HEK293T (cell line): ENCODE measurements around the gene CACNA1S.

Experiments used
- ARNT ChIP-seq: fragments of 450-650 bp; IDR thresholded peaks from 2 replicates; pipeline ENCODE4 v1.6.1; 2017; ENCODE audit warnings: mild to moderate bottlenecking
- FOXM1 ChIP-seq: fragments of 450-650 bp; IDR thresholded peaks from 2 replicates; pipeline ENCODE4 v1.6.1; 2017; ENCODE audit warnings: mild to moderate bottlenecking, borderline replicate concordance
- L3MBTL2 ChIP-seq: fragments of 450-650 bp; conservative IDR thresholded peaks from 2 replicates; pipeline ENCODE4 v1.6.1; 2016; ENCODE audit warnings: mild to moderate bottlenecking
- LEF1 ChIP-seq: fragments of 450-650 bp; IDR thresholded peaks from 2 replicates; pipeline ENCODE4 v1.6.1; 2017; ENCODE audit warnings: mild to moderate bottlenecking, borderline replicate concordance
- ZNF384 ChIP-seq: fragments of 450-650 bp; IDR thresholded peaks from 2 replicates; pipeline ENCODE4 v1.6.1; 2016

DNA sequence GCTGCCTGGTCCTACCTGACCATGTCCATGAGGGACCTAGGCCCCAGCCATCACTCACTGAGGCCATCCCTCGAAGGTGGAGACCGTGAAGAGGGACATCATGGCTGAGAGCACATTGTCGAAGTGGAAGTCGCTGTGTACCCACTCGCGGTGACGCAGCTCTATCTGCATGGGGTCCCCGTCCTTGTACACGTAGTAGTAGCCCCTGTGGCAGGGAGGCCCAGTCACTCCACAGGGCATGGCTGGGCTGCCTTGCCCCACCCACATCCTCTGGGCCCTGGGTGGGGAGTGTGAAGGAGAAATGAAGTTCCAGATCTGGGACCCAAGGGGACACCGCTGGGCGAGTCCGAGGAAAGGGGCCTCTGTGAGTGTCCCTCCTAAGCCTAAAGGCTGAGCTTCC is 50.3 kb downstream of the CACNA1S start:
- TF ChIP-seq FOXM1 (no peak), ARNT (no peak), ZNF384 (no peak), LEF1 (no peak), L3MBTL2 (no peak)
